Endothelial cell (in vitro differentiated cells): Measurements from ENCODE around the gene C2orf69. TPM values are rescaled to one million over a fixed set of nuclear protein-coding genes. Genes with fewer than 3 reads are reported as not detected.

Experiments
- DNase-seq: peaks from one replicate; pipeline ENCODE4 v3.0.0; 2021; ENCODE audit warnings: low spot score
- H3K27ac Mint-ChIP-seq: one replicate; pipeline ENCODE4 v1.8.0; 2021; ENCODE audit warnings: mixed read lengths, inconsistent platforms; ENCODE audit not compliant: unreplicated experiment
- H3K27me3 Mint-ChIP-seq: one replicate; pipeline ENCODE4 v1.8.0; 2021; ENCODE audit warnings: mild to moderate bottlenecking, moderate library complexity, mixed read lengths, inconsistent platforms; ENCODE audit not compliant: unreplicated experiment
- H3K36me3 Mint-ChIP-seq: one replicate; pipeline ENCODE4 v1.8.0; 2021; ENCODE audit warnings: mild to moderate bottlenecking, low read depth, mixed read lengths, inconsistent platforms; ENCODE audit not compliant: unreplicated experiment
- H3K4me1 Mint-ChIP-seq: one replicate; pipeline ENCODE4 v1.8.0; 2021; ENCODE audit warnings: mild to moderate bottlenecking, mixed read lengths, inconsistent platforms; ENCODE audit not compliant: unreplicated experiment
- H3K4me3 Mint-ChIP-seq: one replicate; pipeline ENCODE4 v1.8.0; 2021; ENCODE audit warnings: mild to moderate bottlenecking, mixed read lengths, inconsistent platforms; ENCODE audit not compliant: unreplicated experiment
- H3K9me3 Mint-ChIP-seq: one replicate; pipeline ENCODE4 v1.8.0; 2021; ENCODE audit warnings: mixed read lengths, inconsistent platforms; ENCODE audit not compliant: unreplicated experiment
- total RNA-seq: library from RNA; stranded (reverse); fragmentation: NEBNext Ultra II Directional; extraction: Animal tissue kit (Norgen Biotek cat#: 25700); gene quantifications from one replicate; pipeline ENCODE4 v1.2.1, GENCODE V29; 2021; ENCODE audit not compliant: unreplicated experiment
- TF ChIP-seq, protein P1 (sequence below): fragments of 200-600 bp; sonication (generic); IDR thresholded peaks from one replicate; pipeline ENCODE4 v1.5.0; 2021; ENCODE audit warnings: antibody characterized with exemption; ENCODE audit not compliant: unreplicated experiment

The C2orf69 gene
- total RNA-seq, 1 donor from 2014 or later = 16.1 TPM

DNA sequence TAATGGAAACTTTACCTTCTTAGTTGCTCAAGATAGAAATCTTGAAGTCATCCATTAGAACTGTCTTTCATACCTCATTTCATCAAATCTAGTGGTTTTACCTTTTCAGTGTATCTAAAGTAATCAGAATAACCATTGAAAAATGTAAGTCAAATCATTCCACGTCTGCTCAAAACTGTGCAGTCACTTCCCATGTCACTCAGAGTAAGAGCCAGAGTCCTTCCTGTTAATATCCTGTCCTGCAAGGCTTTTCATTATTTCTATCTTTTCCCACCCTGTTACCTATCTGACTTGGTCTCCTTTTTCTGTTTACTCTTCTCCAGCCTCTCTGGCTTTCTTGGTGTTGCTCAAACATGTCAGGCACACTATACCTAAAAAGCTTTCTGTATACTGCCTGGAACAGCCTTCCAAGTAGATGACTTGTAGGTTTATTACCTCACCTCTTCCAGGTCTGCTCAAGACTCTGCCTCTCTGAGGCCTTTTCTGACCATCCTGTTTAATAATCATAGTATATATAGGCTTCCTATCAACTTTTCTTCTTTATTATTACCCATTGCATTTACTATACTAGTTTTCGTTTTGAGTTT is 3.4 kb downstream of the C2orf69 start:
- Mint-ChIP-seq H3K4me3 (peak overlapping the region; percentile 62), H3K27ac (peak overlapping the region; percentile 90), H3K4me1 (peaks cover 22% of the 10 kb centered on the region), H3K27me3 (peaks cover 5% of the 10 kb centered on the region), H3K36me3 (peaks cover 35% of the 10 kb centered on the region), H3K9me3 (no peaks in the 10 kb centered on the region)
- no peak for DNase-seq
- TF ChIP-seq, protein P1, sequence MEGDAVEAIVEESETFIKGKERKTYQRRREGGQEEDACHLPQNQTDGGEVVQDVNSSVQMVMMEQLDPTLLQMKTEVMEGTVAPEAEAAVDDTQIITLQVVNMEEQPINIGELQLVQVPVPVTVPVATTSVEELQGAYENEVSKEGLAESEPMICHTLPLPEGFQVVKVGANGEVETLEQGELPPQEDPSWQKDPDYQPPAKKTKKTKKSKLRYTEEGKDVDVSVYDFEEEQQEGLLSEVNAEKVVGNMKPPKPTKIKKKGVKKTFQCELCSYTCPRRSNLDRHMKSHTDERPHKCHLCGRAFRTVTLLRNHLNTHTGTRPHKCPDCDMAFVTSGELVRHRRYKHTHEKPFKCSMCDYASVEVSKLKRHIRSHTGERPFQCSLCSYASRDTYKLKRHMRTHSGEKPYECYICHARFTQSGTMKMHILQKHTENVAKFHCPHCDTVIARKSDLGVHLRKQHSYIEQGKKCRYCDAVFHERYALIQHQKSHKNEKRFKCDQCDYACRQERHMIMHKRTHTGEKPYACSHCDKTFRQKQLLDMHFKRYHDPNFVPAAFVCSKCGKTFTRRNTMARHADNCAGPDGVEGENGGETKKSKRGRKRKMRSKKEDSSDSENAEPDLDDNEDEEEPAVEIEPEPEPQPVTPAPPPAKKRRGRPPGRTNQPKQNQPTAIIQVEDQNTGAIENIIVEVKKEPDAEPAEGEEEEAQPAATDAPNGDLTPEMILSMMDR = no peak

GRCh38 chr2:199916980-199917379 is 5.9 kb downstream of the C2orf69 start:
- no peak overlapping the region for H3K27ac Mint-ChIP-seq
- peaks cover 34% of the 10 kb centered on the region for H3K36me3 Mint-ChIP-seq
- no peak for DNase-seq
- peaks cover 17% of the 10 kb centered on the region for H3K4me1 Mint-ChIP-seq
- no peak overlapping the region for H3K4me3 Mint-ChIP-seq
- H3K27me3 Mint-ChIP-seq = peaks cover 1% of the 10 kb centered on the region
- TF ChIP-seq, protein P1 = no peak
- no peaks in the 10 kb centered on the region for H3K9me3 Mint-ChIP-seq

DNA sequence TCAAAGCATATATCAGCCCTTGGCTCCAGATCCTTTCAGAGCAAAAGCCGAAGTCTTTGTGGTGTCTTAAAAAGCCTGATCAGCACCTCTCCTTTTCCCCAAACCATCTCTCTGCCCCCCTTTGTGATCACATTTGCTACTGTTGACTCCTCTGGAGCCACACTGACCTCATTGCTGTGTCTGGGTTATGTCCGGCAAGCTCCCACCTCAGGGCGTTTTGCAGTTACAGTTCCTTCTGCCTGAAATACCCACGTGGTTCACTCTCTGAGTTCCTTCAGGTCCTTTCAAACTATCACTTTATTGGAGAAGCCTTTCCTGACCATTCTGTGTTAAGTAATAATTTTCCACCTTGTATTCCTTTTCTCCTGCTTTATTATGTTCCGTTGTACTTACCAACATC is 11.8 kb downstream of the C2orf69 start:
- TF ChIP-seq, protein P1 = no peak
- DNase-seq = no peak
- Mint-ChIP-seq H3K9me3 (no peaks in the 10 kb centered on the region), H3K4me1 (no peaks in the 10 kb centered on the region), H3K27me3 (no peaks in the 10 kb centered on the region), H3K27ac (no peak overlapping the region), H3K36me3 (peaks cover 11% of the 10 kb centered on the region), H3K4me3 (no peak overlapping the region)

- TF ChIP-seq, protein P1 = no peak
- Mint-ChIP-seq H3K4me3 (no peak overlapping the region), H3K27ac (no peak overlapping the region), H3K36me3 (peaks cover 6% of the 10 kb centered on the region), H3K9me3 (no peaks in the 10 kb centered on the region), H3K27me3 (no peaks in the 10 kb centered on the region), H3K4me1 (no peaks in the 10 kb centered on the region)
- DNase-seq = no peak
Measured at GRCh38 chr2:199923924-199924323, 12.8 kb downstream of the C2orf69 start.

DNA sequence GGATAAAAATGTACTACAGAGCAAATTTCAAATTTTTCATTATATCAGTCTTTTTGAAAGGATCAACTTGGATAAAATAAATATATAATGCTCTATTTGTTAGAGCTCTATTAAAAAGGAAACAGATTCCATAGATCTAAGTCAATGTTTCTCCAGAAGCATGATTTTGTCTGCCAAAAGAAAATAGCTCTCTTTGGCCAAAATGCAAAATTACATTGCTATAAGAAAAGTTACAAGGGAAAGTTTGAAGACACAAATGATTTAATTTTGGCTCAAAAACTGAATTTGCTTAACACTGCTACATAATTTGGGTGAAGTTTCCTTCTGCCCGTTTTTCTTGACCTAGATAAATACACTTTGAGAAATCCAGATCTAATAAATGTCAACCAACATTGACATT is 15.7 kb downstream of the C2orf69 start:
- H3K4me1 Mint-ChIP-seq = no peaks in the 10 kb centered on the region
- no peak overlapping the region for H3K27ac Mint-ChIP-seq
- no peaks in the 10 kb centered on the region for H3K9me3 Mint-ChIP-seq
- H3K36me3 Mint-ChIP-seq = no peaks in the 10 kb centered on the region
- no peaks in the 10 kb centered on the region for H3K27me3 Mint-ChIP-seq
- DNase-seq = no peak
- no peak overlapping the region for H3K4me3 Mint-ChIP-seq
- TF ChIP-seq, protein P1 = no peak
